ENCODE results near the gene CDH4. TPM values are rescaled to one million over a fixed set of nuclear protein-coding genes. Genes with fewer than 3 reads are reported as not detected.
A peak's percentile ranks its signal among the peaks of the same experiment; 100 is the strongest.
"Not testable (repeated sequence)": the region's sequence is repeated elsewhere in the genome, so short reads cannot be mapped to it uniquely, and the experiment has no call there.

CDH4 gene
- total RNA-seq, 2 donors from 2014 or later = 0.19 to 0.65 TPM

GRCh38 chr20:61940976-61941720 lies 689.1 kb downstream of the CDH4 start:
- intact Hi-C loops (cut with DNase I) = no loop called here
- DNase-seq (ENCODE audit: low spot score) = peak; percentile 73

GRCh38 chr20:61941721-61942405 lies 689.8 kb downstream of the CDH4 start:
- intact Hi-C loops (cut with DNase I) = no loop called here
- peak; percentile 56 for DNase-seq (ENCODE audit: low spot score)

- peak; percentile 46 for DNase-seq (ENCODE audit: low spot score)
- intact Hi-C loops (cut with DNase I) = no loop called here
These were observed 690.5 kb downstream of the CDH4 start for GRCh38 chr20:61942526-61942925.

GRCh38 chr20:61944967-61945366 lies 692.9 kb downstream of the CDH4 start:
- DNase-seq (ENCODE audit: low spot score) = not testable (repeated sequence)

GRCh38 chr20:61945495-61945894 lies 693.4 kb downstream of the CDH4 start:
- peak; percentile 29 for DNase-seq (ENCODE audit: low spot score)
- intact Hi-C loops (cut with DNase I) = not testable (repeated sequence)

More at GRCh38 chr20:61944967-61945366, 692.9 kb downstream of the CDH4 start:
- intact Hi-C loops (cut with DNase I) = not testable (repeated sequence)

- DNase-seq (ENCODE audit: low spot score); intact Hi-C loops (cut with DNase I): not testable (repeated sequence)
These were observed 696.0 kb downstream of the CDH4 start for GRCh38 chr20:61948056-61948455.

GRCh38 chr20:61948586-61949362 lies 696.7 kb downstream of the CDH4 start:
- DNase-seq (ENCODE audit: low spot score) = peak; percentile 58
- intact Hi-C loops (cut with DNase I) = no loop called here

GRCh38 chr20:61949363-61949713 lies 697.3 kb downstream of the CDH4 start:
- DNase-seq (ENCODE audit: low spot score) = peak; percentile 70
- intact Hi-C loops (cut with DNase I) = no loop called here

GRCh38 chr20:61949714-61950640 lies 697.9 kb downstream of the CDH4 start:
- intact Hi-C loops (cut with DNase I) = no loop called here
- peak; percentile 65 for DNase-seq (ENCODE audit: low spot score)

GRCh38 chr20:61950641-61951071 lies 698.6 kb downstream of the CDH4 start:
- peak; percentile 67 for DNase-seq (ENCODE audit: low spot score)
- intact Hi-C loops (cut with DNase I) = no loop called here

- intact Hi-C loops (cut with DNase I) = no loop called here
- DNase-seq (ENCODE audit: low spot score) = peak; percentile 54
These were observed 699.9 kb downstream of the CDH4 start for GRCh38 chr20:61951695-61952533.

GRCh38 chr20:61953037-61954021 lies 701.3 kb downstream of the CDH4 start:
- peak; percentile 70 for DNase-seq (ENCODE audit: low spot score)
- intact Hi-C loops (cut with DNase I) = no loop called here

- DNase-seq (ENCODE audit: low spot score) = peak; percentile 70
- intact Hi-C loops (cut with DNase I) = no loop called here
These were observed 702.4 kb downstream of the CDH4 start for GRCh38 chr20:61954276-61955021.

GRCh38 chr20:61955668-61956395 lies 703.8 kb downstream of the CDH4 start:
- no peak for DNase-seq (ENCODE audit: low spot score)
- intact Hi-C loops (cut with DNase I) = no loop called here

Data from posterior vena cava (tissue), 2 donors.